HG03575 (cell line): Measurements from ENCODE around the gene GALNT16.

Experiments
- ATAC-seq: cut with Tn5 transposase; IDR thresholded peaks from one replicate; pipeline ENCODE4 v1.9.1; 2021; ENCODE audit not compliant: unreplicated experiment, insufficient number of reproducible peaks, low FRiP score; ENCODE audit errors: extremely low read depth

The GALNT16 gene

DNA sequence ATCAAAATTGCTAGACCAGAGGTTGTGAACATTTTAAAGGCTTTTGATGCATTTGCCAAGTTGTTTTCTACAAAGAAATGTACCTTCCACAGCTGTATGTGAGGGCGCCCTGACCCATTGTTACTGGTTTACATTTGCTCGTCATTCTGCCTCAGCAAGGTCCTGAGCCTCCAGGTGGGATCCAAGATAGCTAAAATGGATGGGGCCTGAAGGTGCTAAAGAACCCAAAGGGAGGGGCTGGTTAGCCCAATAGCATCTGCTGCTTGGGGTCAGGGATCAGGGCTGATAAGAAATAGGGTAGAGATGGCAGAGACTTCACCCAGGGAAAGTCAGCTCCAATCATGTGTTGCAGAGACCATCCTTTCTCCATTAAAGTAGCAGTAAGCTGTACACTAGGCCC lies 43.1 kb downstream of the GALNT16 start:
- ATAC-seq: no peak

DNA sequence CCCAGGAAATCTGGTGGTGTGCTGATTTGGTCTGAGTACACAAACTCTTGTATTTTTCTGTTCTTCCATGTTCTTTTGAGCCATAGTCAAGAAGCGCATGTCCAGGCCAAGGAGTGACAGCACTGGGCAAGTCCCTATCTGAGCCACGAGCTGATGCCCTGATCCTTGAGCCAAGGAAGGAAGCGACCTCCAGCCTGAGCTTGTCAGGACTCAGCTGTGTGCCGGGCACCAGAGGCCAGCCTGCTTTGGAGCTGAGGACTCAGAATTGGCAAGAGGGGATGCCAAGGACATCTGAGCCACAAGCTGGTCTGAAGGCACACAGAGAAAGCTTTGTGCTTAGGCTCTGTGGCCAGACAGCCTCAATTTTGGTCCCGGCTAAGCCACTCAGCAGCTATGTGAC lies 52.6 kb downstream of the GALNT16 start:
- no peak for ATAC-seq

DNA sequence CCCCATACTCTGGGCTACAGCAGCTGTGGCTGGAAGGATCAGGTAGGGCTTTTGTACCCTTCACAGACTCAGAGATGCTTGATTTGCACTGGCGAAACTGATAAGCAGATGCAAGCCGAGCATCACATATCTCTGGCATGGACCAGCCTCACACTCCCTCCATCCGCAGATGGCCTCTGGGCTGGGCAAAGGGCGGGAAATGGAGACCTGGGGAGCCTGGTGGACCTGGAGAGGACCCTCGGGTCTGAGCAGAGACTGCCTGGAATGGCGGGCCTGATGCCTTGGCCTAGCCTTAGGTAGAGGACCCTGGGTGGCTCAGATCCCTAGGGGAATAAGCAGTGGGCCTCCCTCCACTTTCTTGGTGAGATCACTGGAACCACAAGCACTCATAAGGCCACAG lies 53.2 kb downstream of the GALNT16 start:
- no peak for ATAC-seq

DNA sequence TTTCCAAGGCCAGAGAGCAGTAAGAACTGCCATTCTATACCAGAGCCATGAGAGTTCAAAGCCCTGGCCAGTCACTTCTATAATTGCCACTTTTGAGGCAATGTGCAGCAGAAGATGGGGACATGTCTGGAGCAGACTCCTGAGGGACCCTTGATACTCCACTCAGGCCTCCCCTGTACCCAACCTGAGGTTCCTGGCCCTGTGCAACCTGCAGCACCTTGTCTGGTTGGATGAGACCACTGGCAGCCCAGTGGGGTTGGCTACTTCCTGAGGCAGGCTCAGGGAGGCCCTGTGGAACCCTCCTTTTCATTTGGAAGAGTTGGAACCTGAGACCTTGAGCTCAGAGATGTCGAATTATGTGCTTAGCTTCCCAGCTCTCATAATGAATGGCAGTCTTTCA lies 54.4 kb downstream of the GALNT16 start:
- no peak for ATAC-seq

DNA sequence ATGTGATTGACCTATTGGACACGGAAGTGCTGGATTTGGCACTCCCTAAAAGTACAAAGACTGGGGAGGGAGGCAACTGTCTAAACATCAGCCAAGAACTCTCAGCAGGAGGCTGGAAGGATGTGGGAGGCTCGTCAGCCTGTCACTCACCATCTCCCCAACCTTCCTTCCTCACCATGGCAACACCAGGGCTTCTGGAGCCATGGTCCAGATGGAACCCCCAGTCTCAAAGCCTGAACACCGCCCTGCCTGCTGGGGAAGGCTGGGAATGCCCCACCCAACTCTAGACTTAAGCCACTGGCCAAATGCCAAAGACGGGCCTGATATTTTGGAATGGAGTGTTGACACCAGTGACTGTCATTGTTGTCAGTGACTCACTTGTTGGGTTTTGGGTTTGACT lies 55.3 kb downstream of the GALNT16 start:
- ATAC-seq: no peak

DNA sequence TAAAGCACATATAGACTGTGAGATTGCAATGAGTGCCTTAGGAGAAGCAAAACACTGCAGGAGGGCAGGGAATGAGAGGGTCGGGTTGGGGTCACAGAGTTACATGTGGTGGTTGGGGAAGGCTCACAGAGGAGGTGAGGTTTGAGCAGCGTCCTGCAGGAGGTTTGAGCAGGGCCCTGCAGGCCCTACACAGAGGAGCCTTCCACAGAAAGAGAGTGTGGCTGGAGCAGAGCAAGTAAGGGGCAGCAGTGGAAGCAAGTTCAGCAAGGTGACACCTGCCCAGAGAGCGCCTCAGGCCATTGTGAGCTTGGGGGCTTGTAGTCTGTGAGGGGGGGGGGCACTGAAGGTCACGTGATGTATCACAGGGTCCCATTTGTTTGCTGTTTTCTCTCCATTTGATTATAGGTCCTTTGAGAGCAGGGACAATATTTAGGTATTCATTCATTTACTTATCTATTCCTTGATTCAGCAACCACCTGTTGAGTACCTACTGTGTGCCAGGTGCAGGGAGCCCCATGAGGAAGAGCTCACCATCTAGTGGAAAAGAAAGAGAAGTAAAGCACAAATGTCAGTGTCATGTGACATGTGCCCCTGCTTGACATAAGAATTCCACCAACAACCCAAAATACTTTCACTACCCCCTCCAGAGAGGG lies 56.6 kb downstream of the GALNT16 start:
- ATAC-seq: no peak

DNA sequence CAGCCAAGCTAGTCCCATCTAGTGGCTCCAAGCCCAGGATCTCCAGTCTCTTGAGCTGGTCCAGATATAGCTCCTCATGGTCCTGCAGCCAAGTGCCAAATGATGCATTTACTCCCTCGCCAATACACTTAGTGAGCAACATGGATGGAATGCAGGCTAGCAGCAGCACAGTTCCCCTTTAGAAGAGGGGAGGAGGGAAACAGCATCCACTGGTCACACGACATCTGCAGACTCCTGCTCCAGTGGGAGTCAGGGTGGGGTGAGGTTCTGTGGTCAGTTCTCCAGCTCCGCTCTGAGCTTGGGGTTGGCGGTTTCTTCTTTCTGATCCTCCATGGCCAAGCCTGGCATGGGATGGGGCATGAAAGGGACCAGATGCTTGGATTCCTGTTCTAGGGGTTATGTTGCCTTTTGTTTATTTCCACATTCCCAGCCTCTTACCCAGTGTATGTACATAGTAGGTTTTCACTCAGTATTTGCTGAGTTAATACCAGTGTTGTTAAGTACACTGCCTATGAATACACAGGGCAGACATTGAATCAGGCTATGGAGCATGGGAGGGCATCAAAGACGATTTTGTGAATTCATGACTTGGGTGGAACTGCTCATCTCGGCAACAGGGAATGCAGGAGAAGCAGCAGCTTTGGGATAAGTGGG lies 57.3 kb downstream of the GALNT16 start:
- ATAC-seq: no peak

DNA sequence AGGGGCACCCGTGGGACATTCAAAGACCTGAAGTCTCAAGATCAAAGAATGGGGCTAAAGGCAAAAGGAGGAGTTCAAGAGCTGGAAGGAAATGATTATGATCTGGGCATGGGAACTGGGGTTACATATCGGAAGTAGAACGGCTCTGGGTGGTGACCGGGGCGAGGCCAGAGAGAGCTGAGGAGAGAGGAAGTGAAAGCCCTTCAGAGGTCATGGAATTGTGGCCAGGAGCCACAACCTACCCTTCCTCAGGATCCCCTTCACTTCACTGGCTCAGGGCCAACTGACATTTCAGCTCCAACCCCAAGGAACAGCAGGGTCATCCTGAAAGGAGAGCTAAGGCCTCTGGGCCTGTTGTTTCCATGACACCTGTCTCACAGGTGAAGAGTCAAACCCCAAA lies 57.8 kb downstream of the GALNT16 start:
- no peak for ATAC-seq

DNA sequence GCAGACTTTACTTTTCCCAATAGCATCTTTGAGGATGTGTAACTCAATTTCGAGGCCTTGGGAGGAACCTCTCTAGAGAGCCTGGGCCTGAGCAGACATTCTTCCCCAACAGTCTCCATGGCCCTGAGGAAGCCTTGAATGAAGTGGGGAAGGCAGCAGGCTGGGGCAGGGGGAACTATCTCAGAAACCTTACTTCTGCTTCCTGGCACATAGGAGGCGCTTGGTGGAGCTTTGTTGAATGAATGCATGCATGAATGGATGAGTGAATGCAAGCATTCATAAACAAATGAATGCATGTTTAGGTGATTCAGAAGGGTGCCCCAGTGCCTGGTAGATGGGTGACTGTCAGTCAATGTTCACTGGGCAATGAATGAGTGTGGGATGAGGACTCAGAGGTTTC lies 58.3 kb downstream of the GALNT16 start:
- ATAC-seq: no peak

DNA sequence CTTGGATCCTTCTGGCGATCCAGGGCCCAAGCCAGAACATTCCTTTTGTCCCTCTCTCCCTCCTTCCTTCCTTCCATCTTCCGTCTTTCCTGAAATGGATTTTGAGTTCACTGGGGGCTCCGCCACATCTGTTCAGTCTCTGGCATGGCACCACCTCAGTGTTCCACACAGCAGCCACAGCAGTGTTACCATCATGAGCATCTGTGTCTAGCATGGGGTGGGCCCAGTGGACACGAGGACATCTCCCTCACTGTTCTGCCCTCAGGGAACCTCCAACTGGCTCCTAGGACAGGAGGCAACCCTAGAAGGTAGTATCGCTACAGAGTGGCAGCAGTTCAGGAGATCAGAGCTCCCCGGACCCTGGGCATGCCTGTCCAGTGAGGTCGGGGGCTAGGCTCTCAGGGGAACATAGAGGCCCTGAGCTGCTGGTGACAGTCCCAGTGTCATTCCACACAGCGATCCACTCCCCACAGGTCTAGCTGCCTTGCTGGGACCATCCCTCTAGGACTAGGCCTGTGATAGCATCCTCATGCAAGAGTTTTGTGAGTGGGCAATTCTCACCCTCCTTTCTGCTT lies 59.0 kb downstream of the GALNT16 start:
- ATAC-seq: no peak

DNA sequence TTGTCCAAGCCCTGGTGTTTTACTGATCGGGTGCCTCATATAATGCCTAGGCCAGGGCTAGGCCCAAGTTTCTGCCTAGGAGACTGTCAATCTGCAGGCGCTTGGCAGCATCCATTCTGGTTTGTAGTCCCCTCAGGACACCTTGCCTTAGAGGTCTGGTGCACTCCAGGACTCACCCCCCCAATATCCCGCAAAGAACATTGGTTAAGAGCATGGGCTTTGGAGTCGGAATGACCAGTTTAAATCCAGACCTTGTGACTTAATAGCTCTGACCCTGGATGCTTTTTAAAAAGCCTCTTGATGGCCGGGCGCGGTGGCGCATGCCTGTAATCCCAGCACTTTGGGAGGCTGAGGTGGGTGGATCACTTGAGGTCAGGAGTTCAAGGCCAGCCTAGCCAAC lies 60.0 kb downstream of the GALNT16 start:
- ATAC-seq: no peak

DNA sequence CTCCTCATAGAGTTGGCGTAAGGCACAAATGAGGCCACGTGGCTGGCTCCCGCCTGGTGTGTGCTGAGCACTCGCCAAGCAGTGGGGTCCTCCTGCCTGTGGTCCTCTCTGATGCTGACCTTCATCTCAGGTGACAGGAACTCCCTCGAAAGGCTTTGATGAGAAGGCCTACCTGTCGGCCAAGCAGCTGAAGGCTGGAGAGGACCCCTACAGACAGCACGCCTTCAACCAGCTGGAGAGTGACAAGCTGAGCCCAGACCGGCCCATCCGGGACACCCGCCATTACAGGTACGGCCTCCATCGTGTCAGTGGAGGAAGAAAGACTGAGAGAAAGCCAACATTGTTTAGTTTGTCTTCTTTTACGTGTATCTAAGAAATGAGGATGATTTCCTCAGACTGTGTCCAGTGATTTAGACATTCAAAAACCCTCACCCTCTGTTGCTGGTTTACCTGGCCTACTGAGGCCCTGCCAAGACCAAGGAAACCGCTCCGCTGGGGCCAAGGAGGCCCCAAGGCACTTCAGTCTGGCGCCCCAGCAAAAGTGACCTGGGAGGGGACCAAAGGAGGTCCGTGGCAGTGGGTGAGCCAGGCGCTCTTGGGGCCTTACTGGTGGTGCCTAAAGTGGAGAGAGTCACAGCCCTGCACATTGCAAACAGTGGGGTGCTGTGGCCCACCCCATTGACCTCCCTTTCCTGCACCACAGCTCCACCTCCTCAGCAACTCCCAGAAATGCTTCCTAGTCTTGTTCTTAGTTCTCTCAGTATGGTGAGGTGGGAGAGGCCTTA lies 60.8 kb downstream of the GALNT16 start:
- no peak for ATAC-seq

DNA sequence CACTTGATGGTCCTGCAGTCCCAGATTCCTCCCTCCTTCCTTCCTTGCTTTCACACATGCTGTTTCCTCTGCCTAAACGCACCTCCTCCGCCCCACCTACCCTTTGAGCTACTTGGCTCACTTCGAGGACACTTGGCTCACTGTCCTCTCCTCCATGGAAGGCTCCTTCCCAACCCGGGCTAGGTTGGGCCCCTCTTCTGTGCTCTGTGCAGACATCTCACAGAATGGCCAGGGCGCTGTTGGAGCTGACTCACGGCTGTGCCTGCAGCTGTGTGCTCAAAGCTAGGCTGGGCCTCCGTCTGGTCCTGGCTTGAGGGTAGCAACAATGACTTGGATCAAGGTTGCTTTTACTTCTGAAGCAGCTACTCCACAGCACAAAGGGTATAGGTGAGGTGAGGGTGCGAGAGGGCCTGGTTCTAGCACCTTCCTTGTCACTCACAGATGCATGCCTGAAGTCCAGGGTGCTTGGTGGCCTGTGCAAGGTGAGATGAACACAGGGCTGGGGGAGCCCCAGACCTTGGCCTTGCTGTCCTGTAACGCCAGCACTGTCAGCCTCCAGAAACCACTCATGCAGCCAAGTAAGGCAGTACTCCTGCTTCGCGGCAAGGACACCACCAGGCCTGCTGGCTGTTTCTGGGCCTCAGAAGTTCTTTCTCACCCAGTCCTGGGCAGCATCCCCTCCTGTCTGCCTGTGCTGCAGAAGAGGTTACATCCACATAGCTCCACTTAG lies 61.8 kb downstream of the GALNT16 start:
- ATAC-seq: no peak

DNA sequence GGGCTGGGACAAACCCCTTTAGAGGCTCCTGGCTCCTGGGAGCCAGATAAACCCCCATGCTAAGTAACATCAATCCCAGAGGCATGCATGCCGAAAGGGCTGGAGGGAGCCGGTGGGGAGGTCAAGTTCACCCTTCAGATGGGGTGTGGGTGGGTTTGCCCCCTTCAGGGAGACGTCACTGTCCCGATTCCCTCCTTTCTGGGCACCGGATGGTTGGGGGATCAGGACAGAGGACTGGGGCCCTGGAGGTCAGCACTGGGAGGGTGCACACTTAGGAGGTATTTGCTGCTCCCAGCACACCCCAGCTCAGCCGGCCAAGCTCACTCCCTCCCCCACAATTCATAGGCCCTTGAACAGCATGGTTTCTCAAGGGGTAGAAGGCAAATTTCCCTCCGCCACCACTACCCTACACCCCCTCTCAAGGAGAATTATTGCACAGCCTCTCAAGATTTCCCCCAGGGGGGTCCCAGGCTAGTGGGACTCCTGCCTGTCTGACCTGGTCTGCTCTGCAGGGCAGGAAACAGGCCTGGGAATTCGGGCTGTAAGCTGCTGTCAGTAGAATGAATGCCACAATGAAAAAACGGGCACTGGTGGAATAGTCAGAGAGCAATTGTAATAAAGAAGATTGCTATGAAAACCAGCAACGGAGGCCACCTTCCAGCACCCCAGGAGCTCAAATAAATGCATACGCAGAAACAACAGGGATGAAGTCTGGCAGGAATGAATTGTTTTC lies 63.5 kb downstream of the GALNT16 start:
- no peak for ATAC-seq

DNA sequence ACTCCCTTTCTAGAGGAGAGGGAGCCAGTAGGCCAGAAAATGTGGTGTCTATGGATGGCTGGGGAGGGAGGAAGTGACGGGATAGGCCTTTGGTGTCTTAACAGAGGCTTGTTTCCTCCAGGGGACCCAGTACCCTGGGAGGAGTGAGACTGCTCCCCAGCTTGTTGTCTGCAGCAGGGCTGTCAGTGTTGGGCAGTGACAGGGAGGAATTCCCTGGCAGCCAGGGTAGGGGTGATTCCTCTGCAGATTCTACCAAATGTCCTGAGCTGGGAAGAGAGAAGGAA lies 64.0 kb downstream of the GALNT16 start:
- no peak for ATAC-seq

DNA sequence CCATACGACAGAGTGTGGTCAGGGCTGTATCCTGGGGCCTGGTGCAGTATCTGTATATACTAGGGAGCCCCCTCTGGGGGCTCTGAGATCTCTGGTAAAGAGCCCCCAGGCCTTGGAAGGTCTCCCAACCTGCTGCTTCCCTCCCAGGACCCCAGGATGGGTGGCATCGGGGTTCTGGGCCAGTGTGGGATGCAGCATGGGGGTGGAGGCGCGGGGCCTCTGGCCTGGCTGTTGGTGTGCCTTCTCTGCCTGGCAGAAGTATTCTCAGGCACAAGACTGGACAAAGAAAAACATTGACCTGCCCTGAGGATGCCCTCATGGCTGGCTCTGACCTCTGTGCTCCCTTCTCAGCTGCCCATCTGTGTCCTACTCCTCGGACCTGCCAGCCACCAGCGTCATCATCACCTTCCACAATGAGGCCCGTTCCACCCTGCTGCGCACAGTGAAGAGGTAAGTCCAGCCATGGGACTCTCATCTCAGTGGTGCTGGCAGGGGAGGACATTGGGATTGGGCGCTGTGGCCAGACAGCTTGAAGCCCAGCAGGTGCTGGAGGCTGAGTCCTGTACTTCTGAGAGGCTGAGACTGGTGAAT lies 64.5 kb downstream of the GALNT16 start:
- no peak for ATAC-seq

DNA sequence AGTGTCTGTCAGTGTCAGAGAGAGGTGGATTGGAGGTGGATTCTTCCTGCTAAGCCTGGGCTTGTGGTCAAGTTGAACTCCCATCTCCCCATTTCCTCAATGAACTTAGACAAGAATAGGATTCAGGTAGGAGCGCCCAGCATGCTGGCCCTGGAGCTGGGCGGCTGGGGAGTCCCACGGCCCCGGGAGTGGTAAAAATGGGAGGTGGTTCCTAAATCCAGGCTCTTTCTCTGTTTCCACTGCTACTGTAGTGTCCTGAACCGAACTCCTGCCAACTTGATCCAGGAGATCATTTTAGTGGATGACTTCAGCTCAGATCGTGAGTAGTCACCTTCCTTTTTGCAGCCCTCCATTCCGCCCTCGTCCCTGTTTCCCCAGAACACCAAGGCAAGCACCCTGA lies 65.1 kb downstream of the GALNT16 start:
- no peak for ATAC-seq

DNA sequence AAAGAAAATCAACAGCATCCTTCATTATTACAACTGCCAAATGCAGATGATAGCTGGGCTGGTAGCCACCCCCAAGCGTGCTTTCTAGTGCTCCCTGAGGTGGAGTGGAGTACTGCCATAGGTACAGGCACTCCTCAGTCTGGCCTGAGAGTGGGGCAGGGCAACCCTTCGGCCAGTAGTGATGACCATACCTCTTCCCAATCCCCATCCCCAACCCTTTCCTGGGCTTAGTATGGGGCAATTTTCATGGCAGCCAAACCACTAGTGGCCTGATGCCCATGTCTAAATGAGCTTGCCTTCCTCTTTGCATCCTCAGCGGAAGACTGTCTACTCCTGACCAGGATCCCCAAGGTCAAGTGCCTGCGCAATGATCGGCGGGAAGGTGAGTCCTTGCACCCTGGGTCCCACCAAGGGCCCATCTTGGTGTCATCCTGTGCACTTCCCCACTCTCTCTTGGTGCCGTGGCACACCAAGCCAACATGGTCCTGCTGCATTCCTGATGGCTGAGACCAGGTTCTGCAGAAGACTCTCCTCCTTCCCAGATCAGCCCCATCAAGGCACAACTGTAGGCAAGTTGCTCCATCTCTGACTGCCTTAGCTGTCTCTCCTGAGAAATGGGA lies 65.8 kb downstream of the GALNT16 start:
- no peak for ATAC-seq
